Activated CD8-positive, alpha-beta memory T cell treated with anti-CD3 and anti-CD28 coated beads, Interleukin-2, amount 10 ng/mL, durations not matched to agents 7 days and 5 days (primary cell): ENCODE measurements around the gene S100A14. TPM values are rescaled to one million over a fixed set of nuclear protein-coding genes. Genes with fewer than 3 reads are reported as not detected.

Experiments used
- ATAC-seq: fragments of 150-1000 bp; cut with Tn5 transposase; one replicate; pipeline ENCODE4 v1.10.0; 2021; ENCODE audit warnings: moderate library complexity
- CTCF ChIA-PET: fragments of 350-600 bp; sonication (Branson Sonifier 250); formaldehyde crosslinking; loops from one replicate; lab custom pipeline; 2021; ENCODE audit warnings: antibody characterized with exemption; lab: Charles Lee
- DNase-seq: peaks from one replicate; pipeline ENCODE4 v3.0.0-alpha.2; 2020
- H3K27ac Mint-ChIP-seq: one replicate; pipeline ENCODE4 v1.8.0; 2021; ENCODE audit warnings: mild to moderate bottlenecking, mixed read lengths
- H3K27me3 Mint-ChIP-seq: one replicate; pipeline ENCODE4 v1.8.0; 2021; ENCODE audit warnings: mixed read lengths
- H3K36me3 Mint-ChIP-seq: one replicate; pipeline ENCODE4 v1.8.0; 2021; ENCODE audit warnings: mild to moderate bottlenecking, mixed read lengths
- H3K4me1 Mint-ChIP-seq: one replicate; pipeline ENCODE4 v1.8.0; 2021; ENCODE audit warnings: mixed read lengths
- H3K4me3 Mint-ChIP-seq: one replicate; pipeline ENCODE4 v1.8.0; 2021; ENCODE audit warnings: mild to moderate bottlenecking, moderate library complexity, mixed read lengths
- H3K9me3 Mint-ChIP-seq: one replicate; pipeline ENCODE4 v1.8.0; 2022; ENCODE audit warnings: low read depth, mixed read lengths
- total RNA-seq, 2 experiments: library from RNA; stranded (reverse); gene quantifications; one replicate each; pipeline ENCODE4 v1.2.3, GENCODE V29; 2021

Gene S100A14
- total RNA-seq: not detected

GRCh38 chr1:153616144-153616916 is at the start of gene S100A14:
Gene S100A14 (minus strand): TSS chr1:153616325. CDS start chr1:153615858, 467 bp downstream.
- Mint-ChIP-seq H3K4me1 (no peaks in the 10 kb centered on the region), H3K27ac (no peak within 1 kb of the TSS), H3K36me3 (no peaks in the 10 kb centered on the region), H3K27me3 (no peaks in the 10 kb centered on the region), H3K9me3 (no peaks in the 10 kb centered on the region), H3K4me3 (no peak within 1 kb of the TSS)
- CTCF ChIA-PET: no interaction called here
- DNase-seq (no peak), ATAC-seq (no peak)

DNA sequence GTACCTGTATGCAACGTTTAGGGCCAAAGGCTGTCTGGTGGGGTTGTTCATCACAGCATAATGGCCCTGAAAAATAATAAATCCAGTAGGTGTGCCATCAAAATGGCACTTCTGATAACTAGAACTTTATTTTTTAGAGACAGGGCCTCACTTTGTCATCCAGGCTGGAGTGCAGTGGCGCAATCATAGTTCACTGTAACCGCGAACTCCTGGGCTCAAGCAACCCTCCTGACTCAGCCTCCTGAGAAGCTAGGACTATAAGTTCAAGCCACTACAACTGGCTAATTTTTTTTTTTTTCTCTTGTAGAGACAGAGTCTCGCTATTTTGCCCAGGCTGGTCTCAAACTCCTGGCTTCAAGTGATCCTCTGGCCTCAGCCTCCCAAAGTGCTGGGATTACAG is 47.1 kb upstream of the S100A14 start:
- no peak overlapping the region for H3K27ac Mint-ChIP-seq
- no peaks in the 10 kb centered on the region for H3K9me3 Mint-ChIP-seq
- no peak for DNase-seq
- H3K27me3 Mint-ChIP-seq: no peaks in the 10 kb centered on the region
- peaks cover 22% of the 10 kb centered on the region for H3K4me1 Mint-ChIP-seq
- CTCF ChIA-PET: interaction anchor here (1.0 kb wide), 1 partner anchor 14 kb away, joined by 3 read pairs; no protein-coding TSS in a partner anchor
- H3K36me3 Mint-ChIP-seq: peaks cover 58% of the 10 kb centered on the region
- H3K4me3 Mint-ChIP-seq: no peak overlapping the region
- no peak for ATAC-seq

GRCh38 chr1:153662269-153662668 is 46.1 kb upstream of the S100A14 start:
- no peak overlapping the region for H3K4me3 Mint-ChIP-seq
- ATAC-seq: no peak

DNA sequence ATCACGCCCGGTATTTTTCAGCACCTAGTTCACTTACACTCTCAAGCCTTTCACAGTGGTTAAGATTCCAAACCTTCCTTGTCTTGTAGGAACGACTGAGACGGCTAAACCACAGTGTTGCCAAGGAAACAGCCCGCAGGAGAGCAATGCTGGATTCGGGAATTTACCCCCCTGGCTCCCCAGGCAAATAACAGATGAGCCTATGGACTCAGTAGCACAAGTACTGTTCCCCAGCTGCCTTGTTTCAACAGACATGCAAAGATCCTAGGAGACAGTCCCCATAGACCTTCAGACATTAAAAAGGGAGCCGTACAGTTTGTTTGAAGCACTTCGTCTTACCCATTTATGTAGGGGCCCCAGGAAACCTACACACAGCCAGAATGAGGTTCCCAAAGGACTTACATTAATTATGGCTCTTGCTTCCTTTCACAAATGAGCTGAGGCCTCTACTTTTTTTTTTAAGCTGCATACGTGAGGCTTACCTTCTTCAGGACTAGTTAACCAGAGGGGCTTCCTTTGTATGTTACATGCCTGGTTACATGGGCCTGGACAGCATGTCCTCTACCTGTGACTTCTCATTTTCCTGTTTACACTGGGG is 45.1 kb upstream of the S100A14 start:
- Mint-ChIP-seq H3K4me3 (no peak overlapping the region), H3K27ac (peak overlapping the region; percentile 22), H3K4me1 (peaks cover 14% of the 10 kb centered on the region), H3K27me3 (no peaks in the 10 kb centered on the region), H3K36me3 (peaks cover 40% of the 10 kb centered on the region), H3K9me3 (no peaks in the 10 kb centered on the region)
- no peak for DNase-seq
- CTCF ChIA-PET: interaction anchor here (0.9 to 1.2 kb wide), 2 partner anchors 9 to 18 kb away, joined by 3 read pairs; no protein-coding TSS in a partner anchor
- ATAC-seq: no peak

More at GRCh38 chr1:153662269-153662668, 46.1 kb upstream of the S100A14 start:
- Mint-ChIP-seq H3K4me1 (peaks cover 16% of the 10 kb centered on the region), H3K9me3 (no peaks in the 10 kb centered on the region), H3K36me3 (peaks cover 48% of the 10 kb centered on the region), H3K27me3 (no peaks in the 10 kb centered on the region), H3K27ac (peak overlapping the region; percentile 58)
- no peak for DNase-seq
- CTCF ChIA-PET: no interaction called here

DNA sequence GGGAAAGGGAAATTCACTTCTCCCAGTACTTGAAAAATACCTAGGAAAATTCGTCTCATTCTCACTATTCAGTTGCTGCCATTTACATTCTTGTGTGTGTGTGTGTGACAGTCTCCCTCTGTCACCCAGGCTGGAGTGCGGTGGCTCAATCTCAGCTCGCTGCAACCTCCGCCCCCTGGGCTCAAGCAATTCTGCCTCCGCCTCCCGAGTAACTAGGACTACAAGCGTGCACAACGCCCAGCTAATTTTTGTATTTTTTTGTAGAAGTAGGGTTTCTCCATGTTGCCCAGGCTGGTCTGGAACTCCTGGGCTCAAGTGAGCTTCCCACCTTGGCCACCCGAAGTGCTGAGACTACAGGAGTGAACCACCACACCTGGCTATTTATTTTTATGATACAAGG is 43.5 kb upstream of the S100A14 start:
- no peak for ATAC-seq
- peak overlapping the region; percentile 87 for H3K27ac Mint-ChIP-seq
- H3K9me3 Mint-ChIP-seq: no peaks in the 10 kb centered on the region
- H3K36me3 Mint-ChIP-seq: peaks cover 28% of the 10 kb centered on the region
- CTCF ChIA-PET: interaction anchor here (1.2 to 2.1 kb wide), 3 partner anchors 11 to 149 kb away, joined by 5 to 13 read pairs (median 5); partner anchors contain the start of gene ILF2
- peak overlapping the region; percentile 83 for H3K4me3 Mint-ChIP-seq
- no peaks in the 10 kb centered on the region for H3K27me3 Mint-ChIP-seq
- DNase-seq: no peak
- peaks cover 14% of the 10 kb centered on the region for H3K4me1 Mint-ChIP-seq

DNA sequence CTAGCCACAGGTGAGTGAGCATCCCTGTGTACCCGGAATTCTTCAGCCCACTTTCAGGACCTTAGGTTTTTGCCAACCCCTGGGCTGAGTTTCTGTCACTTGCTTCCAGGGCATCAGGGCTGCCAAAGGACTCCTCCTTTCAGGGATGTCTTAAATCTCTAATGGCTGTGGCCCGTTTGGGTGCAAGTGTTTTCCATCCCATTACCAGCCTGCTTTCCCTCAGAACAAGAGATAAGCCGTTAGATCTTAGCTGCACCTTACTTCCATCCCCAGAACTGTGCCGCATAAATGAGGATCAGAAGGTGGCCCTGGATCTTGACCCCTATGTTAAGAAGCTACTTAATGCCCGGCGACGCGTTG is 43.0 kb upstream of the S100A14 start:
- no peak for DNase-seq
- Mint-ChIP-seq H3K4me3 (peak overlapping the region; percentile 83), H3K27ac (peak overlapping the region; percentile 87), H3K4me1 (peaks cover 14% of the 10 kb centered on the region), H3K36me3 (peaks cover 25% of the 10 kb centered on the region), H3K27me3 (no peaks in the 10 kb centered on the region), H3K9me3 (no peaks in the 10 kb centered on the region)
- CTCF ChIA-PET: interaction anchor here (1.2 to 2.1 kb wide), 3 partner anchors 11 to 148 kb away, joined by 5 to 13 read pairs (median 5); partner anchors contain the start of gene ILF2
- no peak for ATAC-seq

- Mint-ChIP-seq H3K36me3 (peaks cover 21% of the 10 kb centered on the region), H3K4me1 (peaks cover 14% of the 10 kb centered on the region), H3K27ac (peak within 1 kb of the TSS; percentile 87), H3K9me3 (no peaks in the 10 kb centered on the region), H3K27me3 (no peaks in the 10 kb centered on the region), H3K4me3 (peak within 1 kb of the TSS; percentile 83)
- CTCF ChIA-PET: interaction anchor here (0.6 to 2.1 kb wide), 6 partner anchors 8 to 328 kb away, joined by 3 to 13 read pairs (median 4); partner anchors contain the start of gene ILF2
- DNase-seq (peak; percentile 95), ATAC-seq (peak; percentile 98)
Measured at GRCh38 chr1:153658400-153659174, 42.5 kb upstream of the S100A14 start, which contains the start of gene SNAPIN. Gene SNAPIN (plus strand): TSS chr1:153658703. CDS start chr1:153658744, 41 bp downstream.

DNA sequence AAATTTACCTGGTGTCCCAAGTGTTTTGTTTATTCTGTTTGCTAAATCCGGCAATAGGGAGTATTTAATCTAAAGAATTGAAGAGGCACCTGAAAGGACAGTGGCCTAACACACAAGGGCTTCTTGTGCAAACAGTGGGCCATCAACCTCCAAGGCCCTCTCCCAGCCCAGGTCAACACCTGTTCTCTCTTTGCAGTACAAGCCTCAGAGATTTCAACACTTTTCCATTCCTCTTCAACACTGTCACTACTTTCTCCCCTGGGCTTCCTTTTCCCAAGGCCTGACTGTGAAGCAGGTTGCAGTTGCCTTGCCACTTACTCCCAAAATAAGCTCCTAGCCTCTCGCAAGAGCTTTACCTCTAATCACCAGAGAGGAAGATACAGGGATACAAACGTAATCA is 39.2 kb upstream of the S100A14 start:
- ATAC-seq (no peak), DNase-seq (no peak)
- Mint-ChIP-seq H3K27ac (no peak overlapping the region), H3K36me3 (peaks cover 2% of the 10 kb centered on the region), H3K4me1 (peaks cover 13% of the 10 kb centered on the region), H3K4me3 (no peak overlapping the region), H3K27me3 (no peaks in the 10 kb centered on the region), H3K9me3 (no peaks in the 10 kb centered on the region)
- CTCF ChIA-PET: interaction anchor here (1.9 kb wide), 1 partner anchor 12 kb away, joined by 6 read pairs; no protein-coding TSS in a partner anchor

DNA sequence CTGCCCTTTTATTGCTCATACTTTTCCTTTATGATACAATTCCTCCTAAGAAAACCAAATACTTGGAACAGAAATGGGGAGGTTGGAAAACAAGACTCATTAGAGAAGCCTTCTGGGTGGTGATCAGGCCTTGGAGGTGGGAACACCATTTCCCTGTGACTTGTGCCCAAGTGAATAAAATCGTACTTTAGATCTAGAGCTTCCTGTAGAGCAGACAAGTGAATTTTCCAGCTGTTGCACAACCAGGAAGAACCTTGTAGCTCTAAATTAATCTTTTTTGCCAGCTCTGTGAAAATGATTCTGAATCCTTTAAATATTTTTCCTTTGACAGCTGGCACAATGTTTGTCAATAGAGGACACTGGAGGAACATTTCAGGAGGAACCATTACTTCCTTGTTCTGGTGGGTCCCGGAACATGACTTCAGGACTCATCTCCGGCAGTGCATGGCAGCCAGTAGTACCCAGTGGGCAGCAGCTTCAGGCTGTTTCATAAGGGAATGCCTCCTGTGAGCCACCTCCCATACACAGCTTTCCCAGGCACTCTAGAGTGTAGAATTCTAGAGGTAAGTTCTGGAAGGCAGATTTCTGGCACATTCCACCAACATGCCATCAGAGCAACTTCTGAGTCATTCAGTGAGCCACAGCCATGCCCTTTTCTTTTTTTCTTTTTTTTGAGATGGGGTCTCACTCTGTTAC is 36.8 kb upstream of the S100A14 start:
- DNase-seq (no peak), ATAC-seq (no peak)
- no peaks in the 10 kb centered on the region for H3K27me3 Mint-ChIP-seq
- H3K4me1 Mint-ChIP-seq: peaks cover 9% of the 10 kb centered on the region
- H3K4me3 Mint-ChIP-seq: no peak overlapping the region
- H3K27ac Mint-ChIP-seq: no peak overlapping the region
- no peaks in the 10 kb centered on the region for H3K36me3 Mint-ChIP-seq
- CTCF ChIA-PET: interaction anchor here (0.7 kb wide), 1 partner anchor 19 kb away, joined by 3 read pairs; the partner anchor contains the start of gene CHTOP
- H3K9me3 Mint-ChIP-seq: no peaks in the 10 kb centered on the region

DNA sequence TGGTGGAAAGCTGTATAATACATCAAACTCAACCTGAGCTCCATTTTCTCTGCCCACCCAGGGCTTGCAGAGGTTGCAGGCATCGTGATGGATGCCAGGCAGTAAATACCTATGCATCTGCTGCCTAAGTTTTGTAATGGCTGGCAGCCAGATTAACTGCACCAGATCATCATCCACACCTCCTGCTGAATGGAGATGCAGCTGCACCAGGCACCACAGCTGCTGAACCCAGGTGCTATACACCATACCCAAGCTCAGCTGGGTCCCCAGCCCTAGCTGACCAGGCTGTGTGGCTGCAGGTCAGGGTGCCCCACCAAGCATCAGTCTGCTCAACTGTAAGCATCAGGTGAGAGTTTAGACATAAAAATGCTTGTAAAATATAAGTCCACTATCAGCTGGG is 35.6 kb upstream of the S100A14 start:
- CTCF ChIA-PET: interaction anchor here (0.7 to 1.0 kb wide), 2 partner anchors 20 to 335 kb away, joined by 3 read pairs; partner anchors contain the start of gene RAB13
- Mint-ChIP-seq H3K9me3 (no peaks in the 10 kb centered on the region), H3K4me3 (no peak overlapping the region), H3K4me1 (peaks cover 8% of the 10 kb centered on the region), H3K27me3 (no peaks in the 10 kb centered on the region), H3K27ac (no peak overlapping the region), H3K36me3 (peaks cover 4% of the 10 kb centered on the region)
- no peak for ATAC-seq
- DNase-seq: no peak

- ATAC-seq: no peak
- Mint-ChIP-seq H3K4me3 (no peak overlapping the region), H3K27me3 (no peaks in the 10 kb centered on the region), H3K36me3 (peaks cover 22% of the 10 kb centered on the region), H3K27ac (peak overlapping the region; percentile 9), H3K9me3 (no peaks in the 10 kb centered on the region), H3K4me1 (peaks cover 22% of the 10 kb centered on the region)
- DNase-seq: no peak
- CTCF ChIA-PET: interaction anchor here (0.6 kb wide), 1 partner anchor 22 kb away, joined by 3 read pairs; the partner anchor contains the start of gene S100A1
Measured at GRCh38 chr1:153649863-153650235, 33.7 kb upstream of the S100A14 start.

DNA sequence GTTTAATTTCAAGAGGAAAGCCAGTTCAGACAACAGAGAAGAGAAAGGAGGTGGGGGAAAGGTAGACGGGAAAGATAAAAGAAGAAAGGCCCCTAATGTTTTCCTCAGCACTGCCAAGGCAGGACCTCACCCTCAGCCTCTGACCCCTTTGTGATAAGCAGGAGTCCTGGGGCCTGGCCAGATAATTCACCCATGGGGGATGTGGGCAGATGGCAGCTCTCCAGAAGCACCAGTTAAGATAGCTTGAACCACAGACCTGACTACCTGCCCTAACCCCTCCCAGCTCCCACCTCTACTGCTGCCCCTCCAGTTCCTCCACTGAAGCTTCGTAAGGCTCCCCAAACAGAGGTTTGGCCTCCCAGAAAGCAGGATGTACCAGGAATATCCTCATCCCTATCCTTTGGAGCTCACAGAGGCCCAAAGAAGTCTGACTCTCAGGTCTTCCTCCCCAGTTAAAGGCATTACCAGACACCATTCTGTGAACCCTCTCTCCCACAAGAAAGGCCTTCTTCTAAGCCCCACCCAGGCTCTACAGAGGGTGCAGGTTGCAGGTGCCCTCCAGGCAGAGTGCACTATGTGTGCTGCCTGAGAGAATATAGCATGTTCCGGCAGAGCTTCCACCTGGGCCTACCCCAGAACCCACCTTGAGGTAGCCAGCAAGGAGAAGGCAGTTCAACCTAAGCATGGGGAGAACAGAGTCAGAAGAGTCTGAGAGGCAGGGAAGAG is 33.2 kb upstream of the S100A14 start:
- Mint-ChIP-seq H3K36me3 (peaks cover 26% of the 10 kb centered on the region), H3K27ac (peak overlapping the region; percentile 9), H3K4me1 (peaks cover 22% of the 10 kb centered on the region), H3K27me3 (no peaks in the 10 kb centered on the region), H3K4me3 (no peak overlapping the region), H3K9me3 (no peaks in the 10 kb centered on the region)
- ATAC-seq: peak; percentile 24
- CTCF ChIA-PET: interaction anchor here (0.6 kb wide), 1 partner anchor 21 kb away, joined by 3 read pairs; the partner anchor contains the start of gene S100A1
- DNase-seq: no peak
